NCI-H774 (cell line): Measurements from ENCODE around the gene FCHSD2.
"Not testable (repeated sequence)": the region's sequence is repeated elsewhere in the genome, so short reads cannot be mapped to it uniquely, and the experiment has no call there.

ENCODE experiments used
- DNase-seq: peaks from one replicate; lab custom pipeline; 2025; lab: John Stamatoyannopoulos, UW

FCHSD2 gene

DNA sequence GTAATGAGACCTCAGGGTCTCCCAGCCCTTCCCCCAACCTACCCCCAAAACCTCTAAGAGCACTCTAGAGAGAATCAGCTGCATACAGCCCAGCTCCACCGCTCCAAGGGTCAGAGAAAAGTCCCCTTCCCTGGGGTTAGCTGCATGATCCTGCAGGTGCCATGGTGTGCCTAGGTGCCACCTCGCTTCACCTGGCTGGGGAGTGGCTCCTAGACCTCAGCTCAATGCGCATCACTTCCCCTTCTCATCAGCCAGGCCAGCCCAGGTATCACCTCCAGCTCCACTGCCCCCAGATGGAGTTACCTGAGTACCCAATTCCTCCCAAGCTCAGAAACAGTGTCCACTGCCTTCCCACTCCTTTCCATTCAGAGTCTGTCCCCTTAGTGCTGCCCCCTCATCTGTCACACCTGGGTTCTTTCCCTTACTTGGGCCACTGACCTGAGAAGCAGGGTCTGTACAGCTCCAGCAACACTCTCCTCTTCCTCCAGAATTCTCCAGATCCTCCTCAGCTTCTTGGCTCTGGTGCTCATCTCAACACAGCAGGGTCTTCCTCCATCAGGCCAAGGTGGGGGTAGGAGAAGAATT lies 349.6 kb downstream of the FCHSD2 start:
- no peak for DNase-seq

DNA sequence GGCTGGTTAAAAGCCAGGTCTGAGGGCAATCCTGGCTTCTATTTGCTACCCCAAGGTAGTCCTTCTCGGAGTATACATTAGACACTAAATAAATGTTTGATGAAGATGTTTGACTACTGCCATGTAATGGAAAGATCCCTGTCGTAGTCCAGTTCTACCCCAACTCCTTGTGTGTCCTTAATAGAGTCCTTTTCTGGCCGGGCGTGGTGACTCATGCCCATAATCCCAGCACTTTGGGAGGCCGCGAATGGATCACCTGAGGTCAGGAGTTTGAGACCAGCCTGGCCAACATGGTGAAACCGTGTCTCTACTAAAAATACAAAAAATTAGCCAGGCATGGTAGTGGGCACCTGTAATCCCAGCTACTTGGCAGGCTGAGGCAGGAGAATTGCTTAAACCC lies 350.9 kb downstream of the FCHSD2 start:
- not testable (repeated sequence) for DNase-seq

DNA sequence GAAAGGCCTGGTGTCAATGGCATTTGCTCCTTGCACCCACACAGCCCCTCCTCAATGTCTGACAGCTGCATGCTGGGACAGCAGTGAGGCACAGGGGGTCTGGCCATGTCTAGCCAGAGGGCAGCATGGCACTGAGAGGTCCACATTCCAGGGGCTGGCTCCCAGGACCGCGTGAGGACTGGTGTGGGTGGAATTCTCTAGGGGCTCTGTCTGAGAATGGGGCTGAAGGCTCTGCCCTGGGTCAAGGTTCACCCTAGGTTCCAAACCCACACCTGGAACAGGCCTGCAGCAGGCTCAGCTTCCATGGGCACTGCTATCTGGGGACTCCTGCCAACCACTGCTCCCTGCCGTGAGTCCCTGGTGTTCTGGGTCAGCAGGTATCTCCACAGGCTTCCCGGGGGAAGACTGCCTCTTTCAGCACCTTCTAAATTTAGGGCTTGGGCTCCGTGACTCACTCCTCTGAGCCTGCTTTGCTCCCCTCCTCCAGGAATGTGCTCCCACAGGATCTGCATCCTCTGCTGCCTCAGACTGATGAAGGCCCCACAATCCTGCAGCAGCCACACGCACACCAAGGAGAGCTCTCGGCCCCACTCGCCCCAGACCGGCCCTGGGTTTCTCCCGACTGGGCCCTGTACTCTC lies 352.5 kb downstream of the FCHSD2 start:
- no peak for DNase-seq

DNA sequence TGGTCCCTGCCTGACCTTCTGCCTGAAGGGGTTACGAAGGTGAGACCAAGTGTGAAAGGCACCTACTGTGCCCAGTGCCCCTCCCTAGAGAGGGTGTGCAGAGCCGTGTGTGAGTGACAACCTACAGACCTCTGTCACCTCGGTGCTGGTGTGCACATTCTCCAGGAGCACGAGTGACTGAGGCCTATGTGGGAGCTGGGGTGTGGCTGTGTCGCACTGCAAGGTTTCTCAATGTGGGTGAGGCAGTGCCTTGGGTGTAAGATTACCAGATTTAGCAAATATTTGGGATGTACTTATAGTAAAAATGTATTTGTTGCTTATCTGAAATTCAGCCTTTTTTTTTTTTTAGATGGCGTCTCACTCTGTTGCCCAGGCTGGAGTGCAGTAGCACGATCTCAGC lies 353.9 kb downstream of the FCHSD2 start:
- DNase-seq = no peak

DNA sequence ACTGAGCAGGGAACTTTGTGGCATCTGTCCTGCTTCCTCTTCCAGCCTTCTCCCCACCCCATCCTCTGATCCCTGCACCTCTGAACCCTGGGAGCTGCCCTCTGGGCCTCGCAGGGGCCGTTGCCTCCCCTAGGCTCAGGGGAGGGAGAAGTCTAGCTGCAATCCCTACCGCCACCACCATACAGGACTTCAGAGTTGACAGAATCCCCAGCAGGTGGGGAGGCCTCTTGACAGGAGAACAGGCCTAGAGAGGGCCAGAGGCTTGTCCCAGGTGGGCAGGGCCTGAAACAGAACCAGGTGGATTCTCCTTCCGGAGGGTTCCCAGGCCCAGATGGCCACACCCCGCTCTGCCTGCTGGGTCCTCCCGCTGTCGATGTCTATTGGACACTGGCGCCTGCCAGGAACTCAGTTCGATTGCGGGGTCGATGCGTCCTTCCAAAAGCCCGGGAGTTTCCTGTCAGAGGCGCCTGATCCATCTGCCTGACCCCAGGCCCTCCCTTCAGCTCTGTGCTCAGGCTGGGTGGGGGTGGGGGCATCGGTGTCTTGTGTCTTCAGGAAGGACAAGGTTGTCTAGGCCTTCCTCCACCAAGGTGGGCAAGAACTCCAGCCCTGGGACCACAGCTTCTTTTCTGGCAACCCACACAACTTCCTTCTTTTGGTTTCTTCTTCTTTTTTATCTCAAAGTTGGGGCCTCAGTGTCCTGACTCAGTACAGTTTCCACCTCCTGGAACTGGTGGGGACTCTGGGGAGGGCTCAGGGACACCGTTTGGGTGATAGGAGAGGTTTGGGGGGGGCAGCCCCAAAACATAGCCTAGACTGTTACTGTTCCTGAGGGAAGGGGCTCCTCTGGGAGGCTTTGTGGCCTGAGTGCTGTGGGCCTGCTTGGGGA lies 354.7 kb downstream of the FCHSD2 start:
- DNase-seq = peak; percentile 51
